GM19238 (cell line): Measurements from ENCODE around the gene EIF2S1.
"Not testable (repeated sequence)": the region's sequence is repeated elsewhere in the genome, so short reads cannot be mapped to it uniquely, and the experiment has no call there.

Experiments used
- DNase-seq: peaks from one replicate; pipeline ENCODE4 v3.0.0; 2011; ENCODE audit warnings: low spot score; ENCODE audit not compliant: insufficient read length

EIF2S1 gene

DNA sequence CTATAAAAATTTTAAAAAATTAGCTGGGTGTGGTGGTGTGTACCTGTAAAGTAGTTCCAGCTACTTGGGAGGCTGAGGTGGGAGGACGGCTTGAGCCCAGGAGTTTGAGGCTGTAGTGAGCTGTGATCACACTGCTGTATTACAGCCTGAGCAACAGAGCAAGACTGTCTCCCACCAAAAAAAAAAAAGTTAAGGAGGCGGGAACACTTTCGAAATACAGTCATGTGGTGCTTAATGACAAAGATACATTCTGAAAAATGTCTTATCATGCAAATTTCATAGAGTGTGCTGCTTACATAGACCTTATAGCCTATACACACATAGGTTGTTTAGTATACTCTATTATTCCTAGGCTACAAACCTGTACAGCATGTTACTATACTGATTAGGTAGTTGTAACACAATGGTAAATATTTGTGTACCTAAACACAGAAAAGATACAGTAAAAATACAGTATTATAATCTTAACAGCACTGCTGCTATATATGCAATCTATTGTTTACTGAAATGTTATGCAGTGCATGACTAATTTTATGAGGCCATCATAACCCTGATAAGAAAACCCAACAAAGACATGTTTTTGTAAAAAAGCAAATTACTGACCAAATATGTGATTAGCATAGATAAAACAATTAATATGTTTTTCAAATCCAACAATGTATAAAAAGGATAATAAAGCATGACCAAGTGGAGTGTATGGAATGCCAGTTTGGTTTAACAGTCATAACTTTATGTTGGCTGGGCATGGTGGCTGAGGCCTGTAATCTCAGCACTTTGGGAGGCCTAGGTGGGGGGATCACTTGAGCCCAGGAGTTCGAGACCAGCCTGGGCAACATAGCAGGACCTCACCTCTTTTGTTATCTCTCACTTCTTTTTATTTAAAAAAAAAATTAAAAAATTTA is 11.4 kb downstream of the EIF2S1 start:
- DNase-seq: no peak

DNA sequence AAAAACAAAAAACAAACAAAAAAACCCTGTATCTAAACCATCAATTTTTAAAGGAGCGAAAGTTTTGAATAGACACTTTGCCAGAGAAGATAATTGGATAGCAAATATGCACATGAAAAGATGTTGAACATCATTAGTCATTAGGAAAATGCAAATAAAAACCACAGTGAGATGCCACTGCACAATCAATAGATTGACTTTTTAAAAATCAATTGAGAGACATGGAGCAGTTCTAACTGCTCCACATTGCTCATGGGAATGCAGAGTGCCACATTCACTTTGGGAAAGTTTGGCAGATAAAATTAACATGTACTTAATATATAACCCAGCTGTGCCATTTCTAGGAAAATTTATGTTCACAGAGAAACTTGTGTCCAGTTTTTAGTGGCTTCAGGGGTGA is 12.7 kb downstream of the EIF2S1 start:
- no peak for DNase-seq

DNA sequence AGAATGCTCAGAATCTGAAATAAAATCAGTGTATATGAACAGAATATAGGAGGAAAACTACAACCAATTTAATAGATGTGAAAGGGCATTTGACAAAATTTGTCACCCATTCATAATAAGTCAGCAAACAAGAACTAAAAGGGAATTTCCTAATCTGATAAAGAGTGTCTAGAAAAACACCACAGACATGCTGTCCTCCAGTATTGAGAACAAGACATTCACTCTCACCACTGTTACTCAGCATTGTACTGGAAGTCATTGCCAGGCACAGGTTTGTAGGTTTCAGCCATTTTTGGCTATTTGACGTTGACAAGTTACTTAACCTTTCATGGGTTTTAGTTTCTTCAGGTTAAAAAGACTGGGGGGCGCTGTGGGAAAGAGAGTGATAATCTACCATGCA is 13.2 kb downstream of the EIF2S1 start:
- DNase-seq: no peak

DNA sequence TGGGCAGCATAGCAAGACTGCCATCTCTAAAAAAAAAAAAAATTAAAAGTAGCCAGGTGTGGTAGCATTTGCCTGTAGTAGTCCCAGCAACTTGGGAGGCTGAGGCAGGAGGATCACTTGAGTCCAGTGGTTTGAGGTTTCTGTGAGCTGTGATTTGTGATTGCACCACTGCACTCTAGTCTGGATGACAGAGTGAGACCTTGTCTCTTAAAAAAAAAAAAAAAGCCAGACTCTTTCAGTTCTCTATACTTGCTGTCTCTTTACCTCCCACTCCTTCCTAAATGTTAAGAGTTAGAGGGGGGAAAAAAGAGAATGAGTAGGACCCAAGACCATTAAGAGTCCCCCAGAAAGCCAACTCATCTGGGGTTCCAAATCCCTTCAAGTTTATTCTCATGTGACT is 17.8 kb downstream of the EIF2S1 start:
- DNase-seq: no peak

DNA sequence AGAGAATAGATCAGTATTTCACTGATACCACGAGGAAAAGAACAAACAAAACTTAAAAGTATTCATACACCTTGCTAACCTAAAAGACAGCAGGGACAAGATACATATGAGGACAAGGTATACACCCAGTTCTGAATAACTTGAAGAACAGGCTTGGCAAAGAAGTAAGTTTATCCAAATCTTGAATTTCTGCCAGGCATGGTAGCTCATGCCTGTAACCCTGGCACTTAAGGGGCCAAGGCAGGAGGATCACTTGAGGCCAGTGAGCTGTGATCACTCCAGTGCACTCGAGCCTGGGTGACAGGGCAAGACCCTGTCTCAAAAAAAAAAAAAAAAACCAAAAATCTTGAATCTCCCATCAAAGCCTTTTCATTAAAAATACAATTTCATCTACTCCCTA is 25.0 kb downstream of the EIF2S1 start:
- no peak for DNase-seq

DNA sequence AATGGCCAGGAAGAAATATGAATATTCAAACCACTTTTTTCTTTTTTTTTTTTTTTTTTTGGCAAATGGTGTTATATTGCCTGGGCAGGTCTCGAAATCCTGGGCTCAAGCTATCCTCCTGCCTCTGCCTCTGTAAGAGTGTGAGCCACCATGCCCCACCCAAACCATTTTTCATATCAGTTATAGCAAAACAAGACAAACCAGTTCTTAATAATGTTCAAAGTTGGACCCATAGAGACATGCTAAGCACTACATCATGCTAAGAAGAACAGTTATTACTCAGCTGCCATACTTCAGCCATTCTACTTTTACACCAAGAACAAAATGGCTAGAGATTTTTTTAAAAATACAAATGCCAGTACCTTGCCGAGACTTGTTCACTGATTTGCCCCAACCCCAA is 25.5 kb downstream of the EIF2S1 start:
- DNase-seq: no peak

DNA sequence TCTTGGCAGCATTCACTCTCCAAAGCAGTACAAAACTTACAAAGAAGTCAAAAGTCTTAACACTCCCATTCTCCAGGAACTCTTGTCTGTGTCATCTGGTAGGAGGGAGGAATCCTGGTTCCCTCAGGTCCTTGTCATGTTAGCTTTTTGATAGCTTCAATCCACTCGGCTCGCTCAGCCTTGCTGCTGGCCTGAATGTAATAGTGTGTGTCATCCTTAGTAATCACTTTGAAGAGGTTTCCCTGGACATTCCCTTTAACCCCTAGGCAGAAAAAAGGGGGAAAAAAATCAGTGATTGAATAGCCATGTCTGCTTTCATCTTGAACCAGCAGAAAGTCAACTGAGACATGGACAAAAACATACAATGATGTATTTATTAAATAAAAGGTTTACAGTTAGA is 27.1 kb downstream of the EIF2S1 start:
- DNase-seq: no peak

DNA sequence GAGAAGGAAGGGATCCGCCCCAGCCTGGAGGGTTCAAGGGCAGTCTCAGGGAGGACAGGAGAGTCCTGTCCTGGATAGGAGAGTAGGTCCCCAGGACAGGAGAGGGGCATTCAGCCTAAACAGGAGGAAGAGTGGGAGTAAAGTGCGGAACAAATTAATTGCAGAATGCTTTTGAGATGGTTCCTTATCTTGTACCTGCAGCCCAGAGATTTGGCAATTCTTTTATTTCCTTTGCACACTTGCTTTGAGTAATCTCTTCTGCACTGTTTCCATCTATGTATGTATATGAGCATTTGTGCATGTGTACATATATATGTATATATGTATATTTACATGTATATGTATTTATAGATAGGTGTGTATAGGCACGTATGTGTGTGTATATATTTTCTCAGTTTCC is 29.1 kb downstream of the EIF2S1 start:
- DNase-seq: no peak

DNA sequence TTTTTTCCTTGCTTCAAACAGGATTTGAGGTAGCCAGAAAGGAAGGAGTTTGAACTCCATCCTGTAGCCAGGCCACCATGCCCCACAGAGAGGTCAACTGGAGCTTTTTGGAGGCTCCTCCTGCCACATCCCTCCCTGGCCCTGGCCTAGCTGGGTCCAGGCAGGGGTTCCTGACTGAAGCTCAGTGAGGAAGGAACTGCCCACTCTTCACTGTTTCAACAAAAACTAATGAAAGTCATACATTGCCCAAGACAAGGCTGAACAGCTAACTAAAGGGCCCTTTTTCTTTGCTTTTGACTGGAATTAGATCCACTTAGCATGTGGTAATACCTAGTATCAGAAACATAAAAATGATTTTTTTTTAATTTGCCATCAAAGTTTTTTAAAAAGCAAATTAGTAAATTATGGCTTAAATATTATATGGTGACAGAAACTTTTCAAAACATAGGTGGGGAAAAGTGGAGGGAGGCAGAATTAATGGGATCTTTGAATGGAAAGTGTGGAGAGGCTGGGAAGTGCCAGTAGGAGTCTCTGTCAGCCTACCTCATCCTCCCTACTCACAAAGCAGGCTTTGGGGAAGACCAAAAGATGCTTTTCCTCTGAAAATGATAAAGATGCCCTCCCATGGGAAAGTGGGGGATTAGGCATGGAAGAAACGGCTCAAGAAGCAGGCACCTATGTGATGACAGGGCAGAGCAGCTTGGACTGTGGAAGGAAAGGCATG is 29.8 kb downstream of the EIF2S1 start:
- DNase-seq: no peak

DNA sequence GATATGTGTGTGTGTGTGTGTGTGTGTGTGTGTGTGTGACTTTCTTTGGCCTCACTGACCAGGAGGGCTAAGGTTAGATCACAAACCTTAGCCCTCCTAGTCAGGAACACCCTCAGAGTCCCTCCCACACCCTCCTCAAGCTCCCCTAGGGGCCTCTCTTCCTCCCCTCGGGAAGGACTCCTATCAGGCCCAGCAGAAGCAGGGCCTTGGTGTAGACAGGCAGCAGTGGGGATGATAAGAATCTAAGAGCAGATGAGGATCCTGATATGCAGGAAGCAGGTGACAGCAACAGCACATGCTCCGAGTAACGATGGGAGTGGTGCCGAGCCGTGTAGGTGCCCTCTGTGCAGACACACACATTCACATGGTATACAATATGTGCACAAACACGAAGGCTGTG is 31.1 kb downstream of the EIF2S1 start:
- DNase-seq: no peak

DNA sequence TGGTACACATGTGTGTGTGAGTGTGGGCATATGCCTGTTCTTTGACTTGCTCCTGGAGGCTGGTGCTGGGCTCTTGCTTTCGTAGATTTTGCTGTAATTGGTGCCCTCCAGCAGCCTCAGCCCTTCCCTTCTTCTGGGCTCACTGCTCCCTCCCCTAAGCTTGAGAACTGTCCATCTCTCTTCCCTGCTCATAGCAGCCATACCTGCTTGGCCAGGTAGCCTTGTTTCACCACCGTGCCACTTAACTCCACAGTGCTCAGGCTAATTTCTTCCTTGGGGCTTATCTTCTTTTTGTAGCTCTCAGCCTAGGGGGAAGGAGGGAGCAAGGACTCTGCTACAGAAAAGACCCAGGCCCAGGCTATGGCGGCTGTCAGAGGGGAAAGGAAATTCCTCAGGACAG is 32.0 kb downstream of the EIF2S1 start:
- no peak for DNase-seq

DNA sequence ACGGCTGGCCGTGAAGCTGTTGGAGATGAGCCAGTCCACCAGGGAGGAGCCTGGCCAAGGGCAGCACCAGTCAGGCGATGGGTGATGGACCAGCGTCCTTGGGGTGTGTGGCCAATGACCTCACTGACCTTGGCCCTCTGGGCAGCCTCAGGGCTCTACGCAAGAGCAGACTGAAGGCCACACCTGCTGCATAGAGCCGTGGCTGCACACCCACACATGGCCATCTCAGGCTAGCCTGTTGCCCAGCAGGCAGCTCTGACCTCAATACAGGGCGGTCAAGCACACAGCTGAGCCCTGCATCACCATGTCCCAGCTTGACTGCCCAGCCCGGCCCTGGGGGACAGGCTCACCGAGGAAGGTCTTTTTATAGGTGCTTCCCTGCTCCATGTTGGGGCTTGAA is 32.7 kb downstream of the EIF2S1 start:
- DNase-seq: no peak

DNA sequence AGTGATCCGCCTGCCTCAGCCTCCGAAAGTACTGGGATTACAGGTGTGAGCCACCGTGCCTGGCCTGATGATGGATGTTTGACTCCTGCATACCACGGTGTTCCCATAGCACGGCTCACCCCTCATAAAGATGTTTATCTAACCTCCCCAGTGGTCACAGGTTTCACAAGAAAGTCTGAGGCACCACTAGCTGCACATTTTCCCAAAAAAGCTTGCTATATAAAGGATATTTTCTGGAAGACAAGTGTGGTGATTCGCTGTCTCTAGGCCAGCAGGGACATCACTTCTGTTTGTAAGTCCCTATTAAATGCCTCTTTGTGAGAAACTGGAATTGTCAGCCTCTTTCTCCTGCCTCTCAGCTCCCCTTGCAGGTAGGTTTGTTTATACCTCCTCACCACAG is 33.6 kb downstream of the EIF2S1 start:
- no peak for DNase-seq

DNA sequence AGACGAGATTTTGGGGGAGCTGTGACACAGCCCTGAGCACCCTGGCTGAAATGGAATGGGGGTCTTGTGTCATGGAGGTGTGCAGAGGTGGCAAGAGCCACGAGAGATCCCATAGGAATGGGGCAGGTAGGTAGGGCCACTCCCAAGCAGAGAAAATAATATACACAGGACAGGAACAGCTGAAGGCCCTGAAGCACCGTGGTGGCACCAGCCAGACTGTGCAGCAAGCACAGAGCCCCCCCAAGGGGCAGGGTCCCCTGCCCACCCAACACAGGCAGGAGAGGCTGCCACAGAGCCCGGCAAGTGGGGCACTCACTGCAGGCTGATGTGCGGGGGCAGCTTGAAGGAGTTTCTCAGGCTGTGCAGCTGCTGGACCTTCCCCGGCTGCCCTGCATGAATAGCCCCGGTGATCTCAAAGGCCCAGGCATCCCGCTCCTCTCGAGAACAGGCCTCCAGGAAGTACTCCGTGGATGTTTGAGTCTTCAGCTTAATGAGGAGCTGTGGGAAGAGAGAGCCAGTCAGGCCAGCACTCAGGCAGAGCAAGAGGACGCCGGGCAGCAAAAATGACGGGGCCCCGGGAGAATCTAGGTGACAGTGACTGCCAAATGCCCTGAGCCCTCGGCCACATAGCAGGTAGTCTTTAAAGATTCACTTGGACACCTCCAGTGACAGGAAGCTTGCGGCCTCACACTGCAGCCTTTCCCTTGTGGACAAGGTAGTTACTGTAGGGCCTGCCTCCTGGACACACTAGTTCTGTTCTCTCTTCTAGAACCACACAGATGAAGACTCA is 35.2 kb downstream of the EIF2S1 start:
- no peak for DNase-seq

DNA sequence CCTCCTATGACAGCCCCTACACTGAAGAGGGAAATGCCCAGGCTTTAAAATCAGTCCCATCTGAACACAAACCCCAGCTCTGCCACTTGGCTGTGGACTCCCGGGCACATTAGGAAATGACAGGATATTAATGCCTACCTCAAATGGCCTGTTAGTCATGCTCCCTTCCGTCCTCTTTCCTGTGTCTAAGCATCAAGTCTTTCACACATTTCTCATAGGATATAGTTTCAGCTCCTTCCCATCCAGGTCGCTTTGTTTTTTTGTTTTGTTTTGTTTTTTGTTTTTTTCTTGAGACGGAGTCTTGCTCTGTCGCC is 35.7 kb downstream of the EIF2S1 start:
- no peak for DNase-seq

DNA sequence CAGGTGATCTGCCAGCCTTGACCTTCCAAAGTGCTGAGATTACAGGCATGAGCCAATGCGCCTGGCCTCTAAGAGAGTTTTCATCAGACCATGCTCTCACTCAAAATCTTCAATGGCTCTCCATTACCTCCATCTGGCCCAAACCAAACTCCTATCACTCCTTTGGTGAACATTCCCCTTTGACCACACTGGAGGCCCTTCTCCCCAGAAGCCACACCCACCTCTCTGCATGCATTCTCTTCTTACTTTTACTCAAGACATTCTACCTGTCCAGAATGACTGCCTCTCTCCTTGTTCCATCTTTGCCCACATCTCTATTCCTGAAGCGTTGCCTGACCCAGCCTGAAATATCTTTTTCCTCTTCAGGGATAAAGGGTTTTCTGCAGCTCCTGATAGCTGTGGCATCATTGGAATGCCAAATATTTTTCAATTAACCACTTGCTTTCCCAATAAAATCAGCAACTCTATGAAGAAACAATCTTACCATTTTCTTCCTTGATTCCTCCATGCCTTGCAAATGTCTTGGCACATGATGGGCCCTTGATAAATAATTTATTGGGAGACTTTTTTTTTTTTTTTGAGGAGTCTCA is 36.3 kb downstream of the EIF2S1 start:
- DNase-seq: no peak

DNA sequence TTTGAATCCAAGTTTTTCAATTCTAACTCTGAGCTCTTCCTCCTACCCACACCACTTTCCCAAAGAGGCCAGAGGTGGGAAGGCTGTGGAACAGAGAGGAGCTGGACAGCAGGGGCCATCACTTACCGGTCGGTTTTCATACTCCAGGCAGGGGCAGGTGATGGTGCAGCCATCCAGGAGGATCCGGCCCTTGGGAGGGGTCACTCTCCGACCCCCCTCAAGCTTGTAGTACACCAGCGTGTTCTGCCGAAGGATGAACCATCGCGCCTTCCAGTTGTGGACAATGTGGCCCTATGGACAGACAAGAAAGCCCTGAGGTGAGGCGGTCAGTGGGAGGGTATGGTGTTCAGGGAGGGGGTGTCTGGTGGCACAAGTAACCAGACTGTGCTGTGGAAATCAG is 37.4 kb downstream of the EIF2S1 start:
- DNase-seq: no peak

DNA sequence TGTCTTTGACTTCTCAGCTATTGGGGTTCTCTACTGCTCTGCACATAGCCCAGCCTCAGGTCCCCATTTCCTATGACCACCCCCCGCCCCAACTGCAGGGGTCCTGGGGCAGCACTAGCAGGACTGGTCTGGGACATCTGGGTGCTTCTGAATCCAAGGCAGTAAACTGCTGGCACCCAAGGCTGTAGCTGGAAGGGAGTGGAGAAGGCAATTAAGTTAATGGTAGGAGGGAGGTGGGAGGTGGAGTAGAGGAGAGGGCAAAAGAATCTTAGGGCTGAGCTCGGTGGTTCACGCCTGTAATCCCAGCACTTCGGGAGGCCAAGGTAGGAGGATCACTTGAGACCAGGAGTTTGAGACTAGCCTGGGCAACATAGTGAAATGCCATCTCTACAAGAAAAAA is 40.3 kb downstream of the EIF2S1 start:
- no peak for DNase-seq

DNA sequence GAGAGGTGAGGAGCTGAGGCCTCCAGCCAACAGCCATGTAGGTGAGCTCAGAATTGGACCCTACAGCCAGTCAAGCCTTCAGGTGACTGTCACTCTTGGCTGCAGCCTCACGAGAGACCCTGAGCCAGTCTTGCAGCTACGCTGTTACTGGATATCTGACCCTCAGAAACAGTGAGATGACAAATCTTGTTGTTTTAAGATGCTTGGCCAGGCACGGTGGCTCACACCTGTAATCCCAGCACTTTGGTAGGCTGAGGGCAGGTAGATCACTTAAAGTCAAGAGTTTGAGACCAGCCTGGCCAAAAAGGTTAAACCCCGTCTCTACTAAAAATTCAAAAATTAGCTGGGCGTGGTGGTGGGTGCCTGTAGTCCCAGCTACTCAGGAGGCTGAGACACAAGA is 45.6 kb downstream of the EIF2S1 start:
- no peak for DNase-seq

DNA sequence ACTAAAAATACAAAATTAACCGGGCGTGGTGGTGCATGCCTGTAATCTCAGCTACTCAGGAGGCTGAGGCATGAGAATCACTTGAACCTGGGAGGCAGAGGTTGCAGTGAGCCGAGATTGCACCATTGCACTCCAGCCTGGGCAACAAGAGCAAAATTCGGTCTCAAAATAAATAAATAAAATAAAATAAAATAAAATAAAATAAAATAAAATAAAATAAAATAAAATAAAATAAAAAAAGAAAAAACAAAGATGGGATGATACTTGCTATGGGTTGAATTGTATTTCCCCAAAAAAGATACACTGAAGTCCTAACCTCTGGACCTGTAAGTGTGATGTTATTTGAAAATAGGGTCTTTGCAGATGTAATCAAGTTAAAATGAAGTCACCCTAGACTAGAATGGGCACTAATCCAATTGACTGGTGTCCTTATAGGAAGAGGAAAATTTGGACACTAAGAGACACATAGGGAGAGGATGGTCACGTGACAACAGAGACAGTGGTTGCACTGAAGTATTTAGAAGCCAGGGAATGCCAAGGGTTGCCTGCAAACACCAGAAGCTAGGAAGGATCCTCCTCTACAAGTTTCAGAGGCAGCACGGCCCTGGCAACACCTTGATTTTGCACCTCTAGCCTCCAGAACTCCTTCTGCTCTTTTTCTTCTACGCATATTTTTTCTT is 48.1 kb downstream of the EIF2S1 start:
- not testable (repeated sequence) for DNase-seq

DNA sequence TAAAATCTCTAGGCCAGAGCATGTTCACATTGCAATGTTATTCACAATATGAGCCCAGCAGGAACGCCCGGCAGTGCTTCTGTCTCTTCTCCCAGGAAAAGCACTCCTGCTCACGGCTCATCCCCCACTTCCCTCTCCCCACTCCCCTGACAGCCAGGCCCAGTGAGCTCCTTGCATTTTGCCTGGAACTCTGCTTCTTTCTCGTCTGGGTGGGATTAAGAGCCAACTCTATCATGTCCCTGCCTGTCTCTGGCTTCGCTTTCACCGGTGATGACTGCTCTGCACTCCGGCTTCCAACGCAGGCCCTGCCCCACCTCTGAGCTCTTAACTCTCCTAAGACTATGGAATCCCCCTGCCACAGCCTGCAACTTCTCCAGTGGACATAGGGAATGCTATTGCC is 49.3 kb downstream of the EIF2S1 start:
- no peak for DNase-seq
